Fibroblast of skin of left quadriceps (primary cell): Measurements from ENCODE around the gene CDX1.
A peak's percentile ranks its signal among the peaks of the same experiment; 100 is the strongest.

Source experiments
- DNase-seq, 2 experiments: peaks; one replicate each; pipeline ENCODE4 v3.0.0-alpha.2; 2013; ENCODE audit warnings: low read depth in 2 of 2

Gene CDX1

DNA sequence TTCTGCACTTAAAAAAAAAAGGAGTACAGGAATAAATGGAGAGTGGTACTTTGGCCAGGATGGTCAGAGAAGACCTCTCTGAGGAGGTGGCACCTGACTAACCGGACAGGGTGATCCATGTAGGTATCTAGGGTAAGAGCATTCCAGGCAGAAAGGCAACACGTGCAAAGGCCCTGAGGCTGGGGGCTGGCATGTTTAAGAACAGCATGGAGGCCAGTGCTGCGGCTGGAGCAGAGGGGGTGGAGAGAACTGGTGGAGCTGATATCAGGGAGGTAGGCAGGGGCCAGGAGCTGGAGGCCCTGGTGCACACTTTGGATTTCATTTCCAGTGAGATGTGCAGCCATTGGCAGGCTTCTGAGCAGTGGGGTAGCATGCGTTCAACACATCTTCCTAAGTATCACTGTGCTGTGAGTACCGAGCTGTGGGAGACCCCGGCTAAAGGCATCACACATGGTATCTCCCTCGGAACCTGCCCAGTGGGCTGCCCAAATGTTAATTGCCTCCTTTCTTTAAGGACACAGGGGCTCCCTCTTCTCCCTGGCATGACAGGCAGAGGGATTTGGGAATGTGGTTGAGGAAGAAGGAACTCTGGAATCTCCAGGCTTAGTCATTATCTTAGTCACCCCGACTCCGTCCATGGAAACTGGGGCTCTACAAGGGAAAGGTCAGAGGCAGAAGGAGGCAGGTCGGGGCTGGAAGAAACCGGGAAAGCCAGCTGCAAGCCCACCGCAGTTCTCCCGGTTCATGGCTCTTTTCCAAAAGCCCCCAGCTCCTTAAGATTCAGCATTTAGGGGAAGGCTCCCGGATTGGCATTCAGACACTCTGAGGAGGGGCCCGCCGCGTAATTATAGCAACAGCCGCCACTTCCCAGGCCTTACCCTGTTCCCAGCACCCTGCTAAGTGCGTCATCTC is 41.9 kb downstream of the CDX1 start:
- peak in 1 of 2 experiments; percentile 14 for DNase-seq

DNA sequence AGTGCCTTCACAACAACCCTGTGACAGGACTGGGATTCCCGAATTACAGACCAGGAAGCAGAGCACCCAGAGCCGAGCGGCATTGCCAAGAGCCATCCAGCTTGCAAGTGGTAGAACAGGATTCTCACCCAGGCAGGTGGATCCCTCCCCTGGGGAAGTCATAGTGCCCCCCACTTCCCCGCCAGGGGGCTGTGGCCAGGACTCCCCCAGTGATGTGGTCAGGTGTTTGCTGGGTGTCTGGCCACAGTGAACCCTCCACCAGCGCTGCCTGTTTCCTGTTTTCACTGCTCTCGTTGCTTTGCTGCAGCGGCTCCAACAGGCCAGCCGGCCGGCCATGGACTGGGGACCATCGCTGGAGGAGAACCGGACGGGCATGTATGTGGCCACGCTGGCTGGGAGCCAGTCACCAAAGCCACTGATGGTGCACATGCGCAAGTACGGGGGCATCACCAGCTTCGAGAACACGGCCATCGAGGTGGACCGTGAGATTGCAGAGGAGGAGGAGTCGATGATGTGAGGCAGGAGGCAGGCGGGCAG is 42.6 kb downstream of the CDX1 start:
- no peak for DNase-seq

DNA sequence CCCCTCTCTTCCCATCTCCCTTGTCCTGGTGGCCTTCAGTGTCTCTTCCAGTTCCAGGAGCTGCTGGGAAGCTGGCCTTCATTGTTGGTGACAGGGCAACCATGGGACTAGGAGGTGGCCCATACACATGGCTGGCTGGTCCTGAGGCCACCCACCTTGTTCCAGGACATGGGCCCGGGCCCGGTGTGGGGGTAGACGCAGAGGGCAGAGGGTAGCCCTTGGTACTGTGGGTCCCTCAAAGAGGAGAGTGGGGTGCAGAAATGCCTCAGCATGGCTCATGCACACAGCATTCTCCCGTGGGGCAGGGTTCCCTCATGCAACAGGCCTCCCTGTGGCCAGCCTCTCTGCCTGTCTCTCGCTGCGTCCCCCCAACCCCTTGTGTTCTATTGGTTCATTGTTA is 44.1 kb downstream of the CDX1 start:
- no peak for DNase-seq

DNA sequence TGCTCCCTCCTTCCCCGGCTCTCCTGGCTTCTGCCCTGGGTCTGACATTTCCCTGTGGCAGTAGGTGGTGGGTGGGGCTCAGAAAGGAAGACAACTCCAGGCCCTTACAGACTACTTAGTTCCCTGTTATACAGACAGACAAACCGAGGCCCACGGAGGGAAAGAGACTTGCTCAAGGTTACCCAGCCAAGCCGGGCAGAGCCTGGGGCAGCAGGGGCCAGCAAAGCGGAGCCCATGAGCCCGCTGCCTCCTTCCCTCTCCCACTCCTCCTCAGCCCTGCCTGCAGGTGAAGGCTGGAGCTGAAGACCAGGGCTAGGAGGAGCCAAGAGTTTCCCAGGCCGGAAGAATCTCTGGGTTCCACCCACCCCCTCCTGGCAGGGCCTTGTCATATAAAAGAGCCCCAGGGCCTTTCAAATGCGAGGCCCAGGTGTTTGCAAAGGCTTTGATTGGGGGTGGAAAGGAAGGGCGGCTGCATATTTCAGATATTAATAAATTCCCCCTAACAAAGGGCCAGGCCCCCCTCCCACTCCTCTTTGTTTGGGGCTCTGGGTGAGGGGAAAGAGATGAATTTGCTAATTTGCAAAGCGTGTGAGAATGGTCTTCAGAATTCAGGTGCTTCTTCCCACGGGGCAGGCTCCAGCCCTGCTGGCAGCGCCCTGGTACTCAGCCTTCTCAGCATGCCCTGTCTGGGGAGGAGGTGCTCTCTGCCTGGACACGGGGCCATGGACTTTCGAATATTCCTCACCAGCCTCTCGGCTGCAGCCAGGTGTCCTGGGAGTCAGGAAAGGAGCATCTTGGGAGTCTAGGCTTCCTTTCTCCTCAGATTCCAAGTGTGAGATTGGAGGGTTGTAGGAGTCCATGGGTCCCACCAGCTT is 44.8 kb downstream of the CDX1 start:
- no peak for DNase-seq

DNA sequence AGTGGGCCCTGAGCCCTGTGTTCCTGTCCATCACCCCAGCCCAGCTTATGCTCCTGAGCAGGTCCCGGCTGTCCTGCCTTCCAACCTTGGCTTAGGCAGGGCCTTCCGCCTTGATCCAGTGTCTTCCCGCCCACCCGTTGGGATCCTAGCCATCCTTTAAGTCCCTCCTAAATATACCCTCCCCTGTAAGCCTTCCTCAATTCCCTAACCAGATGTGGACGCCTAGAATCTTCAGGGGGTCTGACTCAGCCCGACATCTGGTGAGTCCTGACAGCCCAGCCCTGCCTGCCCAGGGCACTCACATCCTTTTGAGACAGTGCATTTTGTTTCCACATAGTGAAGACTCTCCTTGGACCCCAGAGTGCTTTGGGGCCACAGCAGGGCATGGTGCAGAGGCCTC is 47.0 kb downstream of the CDX1 start:
- peak; percentile 56 to 57 for DNase-seq

DNA sequence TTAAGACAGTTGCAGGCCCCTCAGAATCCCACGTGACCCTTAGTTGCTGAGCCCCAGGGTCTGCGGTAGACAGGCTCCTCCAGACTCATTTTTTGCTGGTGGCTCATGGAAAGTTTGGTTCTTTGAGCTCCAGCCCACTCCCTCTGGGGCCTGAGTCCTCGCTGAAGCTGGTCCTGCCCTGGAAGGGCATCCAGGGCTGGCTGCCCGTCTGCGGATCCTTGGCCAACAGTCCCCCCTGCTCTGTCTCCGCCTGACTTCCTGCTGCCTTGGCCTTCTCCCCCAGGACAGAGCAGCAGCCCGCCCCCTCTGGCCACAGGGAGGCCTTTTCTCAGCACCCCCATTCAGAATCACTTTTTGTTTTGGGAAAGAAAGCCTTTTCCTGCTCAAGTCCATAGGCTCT is 47.7 kb downstream of the CDX1 start:
- peak in 1 of 2 experiments; percentile 10 for DNase-seq

DNA sequence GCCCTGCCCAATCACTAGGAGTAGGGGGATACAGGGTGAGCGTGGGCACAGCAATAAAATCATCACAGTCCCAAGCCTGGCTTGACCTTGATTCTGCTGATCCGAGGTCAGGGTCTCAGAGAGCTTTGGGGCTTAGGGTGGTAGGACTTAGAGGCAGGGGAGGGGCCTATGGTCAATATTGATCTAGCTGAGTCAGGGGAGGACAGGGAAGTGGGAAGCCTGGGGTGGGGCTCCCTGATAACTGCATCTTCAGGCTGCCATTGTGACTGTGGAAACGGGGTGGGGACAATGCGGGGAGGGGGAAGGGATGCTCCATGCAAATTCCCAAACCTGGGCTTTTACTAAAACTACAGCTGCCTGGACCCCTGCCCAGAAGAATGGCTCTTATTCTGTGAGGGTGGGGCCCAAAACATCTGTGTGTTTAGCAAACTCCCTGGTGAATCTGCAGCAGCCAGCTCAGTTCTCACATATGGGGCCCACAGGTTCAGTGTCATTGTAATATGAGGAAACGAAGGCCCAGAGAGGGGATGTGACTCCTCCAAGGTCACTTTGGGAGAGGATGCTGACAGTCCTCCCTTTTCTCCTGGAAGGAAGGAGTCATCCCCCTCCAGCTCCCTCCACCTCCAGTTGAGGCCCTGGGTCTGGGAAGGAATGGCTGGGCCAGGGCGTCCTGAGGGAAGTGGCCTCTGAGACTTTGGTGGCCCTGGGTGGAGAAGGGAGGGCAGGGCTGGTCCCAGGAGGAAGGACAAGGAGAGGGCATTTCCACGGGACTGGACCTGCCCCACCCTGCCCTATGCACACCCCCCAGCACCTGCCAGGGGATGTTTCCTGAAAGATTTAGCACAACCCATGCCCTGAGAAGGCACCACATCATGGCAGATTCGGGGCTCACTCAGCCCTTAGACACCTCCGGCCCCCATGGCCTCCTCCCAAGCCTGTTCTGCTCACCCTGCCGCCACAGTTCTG is 49.7 kb downstream of the CDX1 start:
- DNase-seq: no peak

DNA sequence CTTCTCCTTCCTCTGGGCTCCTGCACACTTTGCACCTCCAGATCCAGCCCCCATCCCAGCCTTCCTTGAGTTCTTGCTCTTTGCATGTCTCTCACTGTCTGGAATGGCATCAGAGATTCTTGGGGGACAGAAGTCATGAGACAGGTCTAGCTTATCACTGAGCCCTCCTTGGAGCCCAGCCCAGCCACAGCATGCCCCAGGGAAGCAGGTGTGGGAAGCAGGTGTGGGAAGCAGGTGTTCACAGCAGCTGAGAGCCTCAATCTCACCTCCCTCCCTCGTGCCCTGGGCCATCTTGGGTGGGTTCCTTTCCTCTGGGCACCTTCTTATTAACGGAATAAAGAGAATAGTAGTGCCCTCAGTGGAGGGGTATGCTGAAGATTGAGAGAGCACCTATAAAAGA is 50.5 kb downstream of the CDX1 start:
- no peak for DNase-seq

DNA sequence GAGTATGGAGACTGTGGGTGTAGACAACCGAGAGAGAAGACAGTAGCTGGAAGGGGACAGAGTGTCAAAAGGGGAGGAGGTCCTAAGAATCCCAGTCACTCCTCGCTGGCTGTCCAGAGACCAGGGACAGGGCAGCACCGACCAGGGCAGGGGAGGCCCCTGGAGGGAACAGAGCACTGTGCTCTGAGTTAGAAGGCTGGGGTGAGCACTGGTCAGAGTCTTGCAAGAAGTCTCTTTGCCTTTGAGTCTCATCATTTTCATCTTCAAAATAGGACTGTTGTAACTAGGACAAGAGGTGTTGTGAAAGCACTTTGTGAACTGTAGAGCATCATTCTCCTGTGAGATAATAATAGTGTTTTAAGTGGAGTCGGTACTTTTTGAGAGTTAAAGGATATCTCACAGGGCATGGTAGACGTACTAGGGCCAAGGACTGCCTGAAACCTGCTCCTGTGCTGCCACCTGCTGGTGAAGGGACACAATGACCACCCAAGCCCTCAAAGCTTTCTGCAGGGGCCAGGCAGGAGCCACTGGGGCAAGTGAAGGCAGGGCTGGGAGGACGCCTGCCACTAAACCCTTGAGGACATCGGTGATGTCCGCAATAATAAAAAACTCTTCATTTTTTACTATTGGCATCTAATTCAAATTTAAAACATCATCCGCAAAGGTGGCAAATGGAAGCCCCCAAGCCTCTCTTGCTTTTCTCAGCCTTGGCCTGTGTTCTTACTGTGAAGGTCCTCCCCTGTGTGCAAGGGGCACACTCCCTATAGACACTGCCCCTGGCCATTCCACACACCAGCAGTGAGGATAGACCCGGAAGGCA is 51.5 kb downstream of the CDX1 start:
- DNase-seq: peak; percentile 56 to 60

DNA sequence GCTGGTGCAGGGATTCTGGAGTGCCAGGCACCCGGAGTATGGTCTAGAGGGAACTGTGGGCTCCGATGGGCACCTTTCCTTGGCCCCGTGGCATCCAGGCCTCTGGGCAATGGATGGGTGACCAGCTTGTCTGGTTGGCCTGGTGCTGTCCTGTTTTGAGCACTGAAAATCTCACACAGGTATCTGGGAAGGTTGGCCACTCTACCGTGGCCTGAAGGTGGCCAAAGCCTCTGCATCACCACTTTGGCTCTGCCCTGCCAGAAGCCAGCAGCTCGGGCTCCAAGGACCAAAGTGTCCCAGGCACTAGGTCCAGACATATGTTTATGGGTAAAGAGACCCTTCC is 52.1 kb downstream of the CDX1 start:
- no peak for DNase-seq

DNA sequence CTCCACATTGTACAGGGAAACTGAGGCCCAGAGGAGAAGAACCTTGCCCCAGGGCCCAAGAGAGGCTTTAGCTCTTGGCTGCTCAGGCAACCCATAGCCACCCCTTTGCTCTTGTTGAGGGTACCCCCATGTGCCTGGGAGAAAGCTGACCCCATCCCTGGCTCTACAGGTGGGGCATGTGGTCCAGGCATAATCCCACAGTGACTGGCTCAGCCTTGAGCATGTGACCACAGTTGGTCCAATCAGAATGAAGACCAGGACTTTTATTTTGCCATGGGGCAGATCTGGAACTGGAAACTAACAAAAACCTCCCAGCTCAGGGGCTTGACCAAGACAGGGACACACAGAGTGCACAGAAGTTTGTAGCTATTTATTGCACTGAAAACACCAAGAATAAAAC is 52.6 kb downstream of the CDX1 start:
- no peak for DNase-seq

DNA sequence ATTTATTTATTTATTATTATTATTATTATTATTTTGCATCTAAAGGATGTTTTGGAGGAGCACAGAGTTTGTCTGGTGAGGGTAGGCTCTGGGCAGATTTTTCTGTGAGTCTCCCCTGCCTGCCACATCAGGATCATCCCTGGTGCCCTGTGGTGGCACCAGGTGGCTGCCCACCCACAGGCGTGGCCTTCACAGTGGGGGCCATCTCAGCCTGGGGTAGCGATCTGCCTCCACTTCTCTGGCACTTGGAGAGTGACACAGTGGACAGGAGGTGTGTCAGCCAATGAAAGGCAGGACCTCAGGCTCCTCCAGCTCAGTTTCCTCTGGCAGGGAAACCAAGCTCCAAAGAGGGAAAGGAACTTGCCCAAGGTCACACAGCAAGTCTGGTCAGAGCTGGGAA is 53.3 kb downstream of the CDX1 start:
- no peak for DNase-seq

DNA sequence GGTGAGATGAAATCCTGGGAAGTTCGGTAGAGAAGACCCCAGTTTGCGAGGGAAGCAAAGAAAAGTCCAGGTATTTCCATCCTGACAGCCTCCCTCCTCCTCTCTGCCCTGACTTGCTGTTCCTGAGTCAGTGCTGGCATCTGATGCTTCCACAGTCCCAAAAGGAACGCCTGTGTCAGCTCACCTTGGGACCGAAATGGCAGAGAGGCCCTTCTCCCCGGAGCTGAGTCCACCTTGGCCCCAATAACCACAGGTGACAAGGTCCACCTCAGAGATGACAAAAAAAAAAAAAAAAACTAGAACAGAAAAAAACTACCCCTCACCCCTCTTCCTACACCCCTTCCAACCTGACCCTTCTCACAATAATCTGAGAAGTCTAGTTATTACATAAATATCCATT is 54.9 kb downstream of the CDX1 start:
- no peak for DNase-seq

DNA sequence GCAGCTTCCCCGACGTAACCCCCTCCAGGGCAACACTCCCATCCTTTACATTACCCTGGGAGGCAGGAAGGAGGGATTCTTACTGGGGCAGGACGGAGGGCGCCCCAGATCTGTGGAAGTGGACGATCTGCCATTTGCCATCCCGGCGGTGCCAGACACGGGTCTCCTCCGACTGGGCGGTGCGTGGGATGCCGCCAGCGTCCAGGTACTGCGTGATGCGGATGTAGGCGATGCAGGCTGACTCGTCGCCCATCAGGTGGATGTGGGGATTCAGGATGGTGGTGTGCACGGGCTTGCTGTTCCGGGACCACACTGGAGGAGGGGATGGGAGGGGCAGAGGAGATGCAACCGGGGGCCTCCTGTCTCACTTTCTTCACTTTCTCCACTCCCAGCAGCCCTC is 56.3 kb downstream of the CDX1 start:
- DNase-seq: no peak

DNA sequence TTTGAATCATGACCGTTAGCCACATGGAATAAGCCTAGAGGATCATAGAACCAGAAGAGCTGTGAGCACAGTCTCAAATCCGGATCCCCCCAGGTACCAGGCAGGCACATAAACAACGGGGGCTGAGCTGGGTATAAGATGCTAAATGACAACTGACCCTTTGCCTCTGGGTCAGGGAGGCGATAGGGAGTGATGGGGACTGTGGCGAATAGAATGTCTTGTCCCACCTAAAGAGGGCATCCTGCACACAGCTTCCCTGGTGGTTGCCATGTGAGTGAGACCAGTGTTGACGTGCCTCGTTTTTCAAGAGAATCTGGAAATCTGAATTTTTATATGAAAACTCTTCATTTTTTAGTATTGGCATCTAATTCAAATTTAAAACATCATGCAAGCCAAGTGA is 56.9 kb downstream of the CDX1 start:
- no peak for DNase-seq

DNA sequence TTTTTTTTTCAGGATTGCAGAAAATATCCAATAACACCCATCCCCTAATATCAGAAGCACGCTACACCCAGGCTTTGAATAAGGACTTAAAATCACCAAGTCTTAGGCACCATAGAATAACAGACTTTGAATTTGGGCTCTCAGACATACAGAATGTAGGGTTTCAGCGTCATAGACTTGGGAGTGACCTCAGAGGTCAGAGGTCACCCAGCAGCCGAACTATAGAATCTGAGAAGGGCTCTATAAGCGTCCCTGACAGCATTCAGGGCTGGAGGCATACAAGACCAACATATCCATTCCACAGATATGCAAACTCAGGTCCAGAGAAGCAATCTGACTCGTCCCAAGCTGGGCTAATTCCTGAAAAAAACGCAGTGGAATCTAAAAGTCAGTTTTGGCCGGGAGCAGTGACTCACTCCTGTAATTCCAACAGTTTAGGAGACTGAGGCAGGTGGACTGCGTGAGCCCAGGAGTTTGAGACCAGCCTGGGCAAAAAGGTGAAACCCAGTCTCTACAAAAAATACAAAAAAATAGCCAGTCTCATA is 58.0 kb downstream of the CDX1 start:
- no peak for DNase-seq

DNA sequence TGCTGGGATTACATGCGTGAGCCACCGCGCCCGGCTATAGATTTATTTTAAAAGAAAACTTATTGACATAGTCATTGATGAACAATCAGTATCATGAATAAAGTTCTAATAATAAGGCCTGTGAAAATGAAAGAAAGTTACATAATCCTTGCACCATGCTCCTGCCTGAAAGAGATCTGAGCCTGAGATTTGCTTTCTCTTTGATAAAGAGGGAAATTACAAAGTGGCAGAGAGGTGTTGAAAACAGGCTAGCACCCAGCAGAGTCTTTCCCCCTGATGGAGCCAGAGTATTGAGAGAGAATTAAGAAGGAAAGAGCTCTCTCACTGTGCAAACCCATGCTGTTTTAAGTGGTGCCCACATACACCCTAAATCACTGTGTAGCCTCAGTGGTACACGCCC is 60.5 kb downstream of the CDX1 start:
- no peak for DNase-seq

DNA sequence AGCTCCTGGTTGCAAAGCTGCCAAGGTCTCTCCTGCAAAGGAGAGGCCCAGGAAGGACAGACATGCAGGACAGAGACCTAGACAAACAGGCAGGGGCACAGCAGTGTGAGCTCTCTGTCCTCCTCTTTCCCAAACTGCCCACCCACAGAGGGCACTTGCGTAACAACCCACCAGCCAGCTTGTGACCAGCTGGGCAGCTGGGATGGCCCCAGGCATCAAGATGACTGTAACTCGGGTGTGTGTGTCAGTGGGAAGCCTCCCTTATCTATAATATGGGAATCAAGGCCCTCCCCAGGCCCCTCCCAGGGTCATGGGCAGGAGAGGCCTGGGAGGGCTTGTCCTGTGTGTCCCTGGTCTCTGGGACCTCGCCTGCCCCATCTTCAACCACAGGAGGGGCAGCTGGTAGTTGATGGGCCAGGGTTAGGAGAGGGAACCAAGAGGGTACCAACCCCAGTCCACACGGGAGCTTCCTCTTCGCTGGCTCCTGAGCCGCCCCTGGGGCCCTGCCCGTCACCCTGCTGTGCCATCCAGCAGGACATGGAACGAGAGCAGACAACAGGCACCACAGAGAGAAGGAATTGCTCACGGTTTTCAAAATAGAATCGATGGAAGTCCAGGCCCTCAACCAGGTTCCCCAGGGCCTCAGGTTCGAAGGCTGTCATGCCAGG is 61.2 kb downstream of the CDX1 start:
- no peak for DNase-seq

DNA sequence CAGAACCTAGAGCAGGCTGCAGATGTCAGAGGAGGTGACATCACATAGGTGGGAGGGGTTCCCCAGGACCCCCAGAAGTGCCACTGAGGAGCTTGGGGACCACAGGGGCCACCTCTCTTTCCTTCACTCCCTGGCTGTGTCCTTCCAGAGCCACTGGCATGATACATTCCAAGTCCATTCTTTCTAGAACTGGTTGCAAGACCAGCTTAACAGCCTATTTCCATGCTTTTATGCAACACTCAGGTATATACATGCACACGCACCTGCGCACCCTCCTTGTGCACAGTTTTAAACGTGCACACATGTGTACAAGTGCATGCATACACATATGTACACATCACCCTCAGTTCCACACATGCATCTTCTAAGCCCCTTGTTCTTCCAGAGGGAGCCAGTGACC is 63.0 kb downstream of the CDX1 start:
- no peak for DNase-seq

DNA sequence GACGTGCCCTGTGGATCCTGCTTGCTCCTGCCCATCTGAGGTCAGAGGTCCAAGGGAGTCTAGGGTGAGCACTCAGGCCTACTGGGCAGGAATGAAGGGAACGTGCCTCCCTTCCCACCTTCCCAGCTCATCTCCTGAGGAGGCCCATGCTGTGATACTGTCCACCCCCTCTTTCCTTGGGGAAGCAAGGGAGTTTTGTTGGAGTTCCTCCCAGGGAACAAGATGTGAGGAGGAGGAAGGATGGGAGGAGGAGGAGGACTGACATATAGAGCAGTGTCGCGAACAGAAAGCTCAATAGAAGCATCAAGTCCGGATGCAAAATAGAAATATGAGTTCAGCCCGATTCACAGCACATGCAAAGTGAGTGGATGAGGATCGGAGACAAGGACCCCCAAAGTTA is 64.3 kb downstream of the CDX1 start:
- DNase-seq: no peak
